ENCODE results near the gene IL25. TPM values are rescaled to one million over a fixed set of nuclear protein-coding genes. Genes with fewer than 3 reads are reported as not detected.
A peak's percentile ranks its signal among the peaks of the same experiment; 100 is the strongest.

IL25 gene
- total RNA-seq, 4 donors from 2014 or later: not detected

GRCh38 chr14:23326491-23327332 lies 45.9 kb upstream of the IL25 start:
- Histone ChIP-seq H3K27me3 (no peaks in the 10 kb centered on the region), H3K36me3 (peaks cover 0 to 25% (median 8%) of the 10 kb centered on the region in 4 donors), H3K4me1 (peaks cover 10 to 19% (median 12%) of the 10 kb centered on the region in 4 donors), H3K4me3 (no peak overlapping the region), H3K9me3 (no peaks in the 10 kb centered on the region), H3K27ac (no peak overlapping the region)
- TF ChIP-seq EP300 (IDR thresholded peaks at IDR 0.05; ENCODE audit: low read depth) (no peak), POLR2AphosphoS5 (IDR thresholded peaks at IDR 0.05) (no peak), CTCF (IDR thresholded peaks at IDR 0.05) (no peak), POLR2A (IDR thresholded peaks at IDR 0.05) (no peak)
- intact Hi-C loops (cut with DNase I; ENCODE audit: low total_unique reads): no loop called here
- in situ Hi-C loops (cut with MboI; ENCODE audit: low pct_ligation_motif_present in 1 of 4, low pct_unique_long_range_greater_than_20kb in 1 of 4, low sequenced_read_pairs in 3 of 4): loop anchor here in 2 of 4 donors (25.0 kb wide), 1 partner anchor 236 kb away; the partner anchor contains the start of genes AP1G2 (in 2 of the 2), THTPA (in 2 of the 2) and ZFHX2 (in 2 of the 2)
- no peak for DNase-seq
- WGBS, 2 donors (ENCODE audit: low coverage in 1 of 2): 80 to 89% methylated on average over 4 to 13 of the region's 13 CpGs

GRCh38 chr14:23327947-23328744 lies 44.5 kb upstream of the IL25 start:
- no peak overlapping the region for H3K4me3 ChIP-seq
- H3K9me3 ChIP-seq: no peaks in the 10 kb centered on the region
- H3K27me3 ChIP-seq: no peaks in the 10 kb centered on the region
- TF ChIP-seq EP300 (IDR thresholded peaks at IDR 0.05; ENCODE audit: low read depth) (no peak), CTCF (IDR thresholded peaks at IDR 0.05) (peak; percentile 85 to 90 (median 86))
- H3K27ac ChIP-seq: no peak overlapping the region
- intact Hi-C loops (cut with DNase I; ENCODE audit: low total_unique reads): loop anchor here (2.0 kb wide), 1 partner anchor 53 kb away; no protein-coding TSS in a partner anchor
- peak; percentile 76 for DNase-seq
- WGBS, 2 donors (ENCODE audit: low coverage in 1 of 2): 44 to 57% methylated on average over 2 to 4 of the region's 4 CpGs
- in situ Hi-C loops (cut with MboI; ENCODE audit: low pct_ligation_motif_present in 1 of 4, low pct_unique_long_range_greater_than_20kb in 1 of 4, low sequenced_read_pairs in 3 of 4): loop anchor here in 2 of 4 donors (25.0 kb wide), 1 partner anchor 234 kb away; the partner anchor contains the start of genes AP1G2 (in 2 of the 2), THTPA (in 2 of the 2) and ZFHX2 (in 2 of the 2)
- H3K36me3 ChIP-seq: peaks cover 0 to 24% (median 8%) of the 10 kb centered on the region in 4 donors
- peaks cover under 1 to 8% (median 2%) of the 10 kb centered on the region in 4 donors for H3K4me1 ChIP-seq

GRCh38 chr14:23335623-23336022 lies 37.0 kb upstream of the IL25 start:
- Histone ChIP-seq H3K4me1 (no peaks in the 10 kb centered on the region), H3K9me3 (peaks cover 0 to 4% of the 10 kb centered on the region in 2 donors), H3K27me3 (peaks cover 4% of the 10 kb centered on the region), H3K4me3 (no peak overlapping the region), H3K27ac (no peak overlapping the region), H3K36me3 (no peaks in the 10 kb centered on the region)
- DNase-seq: no peak
- no peak for TF ChIP-seq CTCF (IDR thresholded peaks at IDR 0.05)
- no peak for TF ChIP-seq EP300 (IDR thresholded peaks at IDR 0.05; ENCODE audit: low read depth)
- no peak for TF ChIP-seq POLR2AphosphoS5 (IDR thresholded peaks at IDR 0.05)
- no peak for TF ChIP-seq POLR2A (IDR thresholded peaks at IDR 0.05)
- in situ Hi-C loops (cut with MboI; ENCODE audit: low pct_ligation_motif_present in 1 of 4, low pct_unique_long_range_greater_than_20kb in 1 of 4, low sequenced_read_pairs in 3 of 4): loop anchor here in 2 of 4 donors (25.0 kb wide), 1 partner anchor 227 kb away; the partner anchor contains the start of genes AP1G2 (in 2 of the 2), THTPA (in 2 of the 2) and ZFHX2 (in 2 of the 2)
- intact Hi-C loops (cut with DNase I; ENCODE audit: low total_unique reads): no loop called here
- 82 to 85% methylated on average over 5 of the region's 5 CpGs for WGBS, 2 donors (ENCODE audit: low coverage in 1 of 2)
